ENCODE measurements around the gene PHYH. TPM values are rescaled to one million over a fixed set of nuclear protein-coding genes. Genes with fewer than 3 reads are reported as not detected.
"Not testable (repeated sequence)": the region's sequence is repeated elsewhere in the genome, so short reads cannot be mapped to it uniquely, and the experiment has no call there.

PHYH gene
- total RNA-seq, 2 donors from 2014 or later = 50.0 to 91.5 TPM

GRCh38 chr10:13238271-13239077, 61.4 kb downstream of the PHYH start:
- DNase-seq (no peak), ATAC-seq (no peak)
- intact Hi-C loops (cut with DNase I, micrococcal nuclease) = no loop called here

GRCh38 chr10:13236638-13237037, 63.2 kb downstream of the PHYH start:
- intact Hi-C loops (cut with DNase I, micrococcal nuclease) = no loop called here
- ATAC-seq = no peak
- DNase-seq = no peak

DNA sequence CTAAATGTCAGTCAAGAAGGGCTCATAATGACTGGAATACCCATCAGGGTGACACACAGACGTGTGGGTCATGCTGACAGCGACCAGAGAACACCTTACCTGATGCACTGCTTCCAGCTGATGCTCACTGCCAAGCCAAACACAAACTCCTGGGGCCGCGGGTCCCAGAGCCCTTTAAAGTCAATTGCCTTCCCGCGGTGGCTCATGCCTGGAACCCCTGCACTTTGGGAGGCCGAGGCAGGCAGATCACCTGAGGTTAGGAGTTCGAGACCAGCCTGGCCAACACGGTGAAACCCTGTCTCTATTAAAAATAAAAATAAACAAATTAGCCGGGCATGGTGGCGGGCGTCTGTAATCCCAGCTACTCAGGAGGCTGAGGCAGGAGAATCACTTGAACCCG, 65.1 kb downstream of the PHYH start:
- DNase-seq; intact Hi-C loops (cut with DNase I, micrococcal nuclease); ATAC-seq: not testable (repeated sequence)

DNA sequence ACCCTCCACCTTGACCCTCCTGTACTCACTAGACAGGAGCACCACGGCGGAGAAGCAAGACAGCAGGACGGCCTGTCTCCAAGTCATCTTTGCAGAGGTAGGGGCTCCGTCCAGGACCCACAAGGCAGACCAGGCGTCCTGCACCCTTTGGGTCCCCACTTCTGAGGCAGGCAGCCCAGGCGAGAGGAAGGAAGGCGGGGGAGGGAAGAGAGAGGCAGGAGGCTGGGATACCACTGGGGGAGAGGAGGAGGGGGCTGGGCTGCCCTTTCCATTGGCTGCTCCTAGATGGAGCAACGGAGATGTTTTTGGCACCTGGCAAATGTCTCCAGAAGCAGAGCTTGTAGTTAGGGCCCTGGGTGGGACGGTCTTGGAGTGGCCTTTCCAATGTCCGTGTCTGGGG, 65.7 kb downstream of the PHYH start, which contains the start of gene UCMA:
Gene UCMA, minus strand, starts transcription at position 203 of the 400 bp plus-strand sequence. Its CDS starts 116 bp downstream, at position 87.
- DNase-seq (no peak), ATAC-seq (no peak)
- intact Hi-C loops (cut with DNase I, micrococcal nuclease) = no loop called here

GRCh38 chr10:13233358-13233757, 66.5 kb downstream of the PHYH start:
- intact Hi-C loops (cut with DNase I, micrococcal nuclease) = no loop called here

GRCh38 chr10:13231808-13232207, 68.1 kb downstream of the PHYH start:
- intact Hi-C loops (cut with DNase I, micrococcal nuclease) = no loop called here
- ATAC-seq = no peak
- no peak for DNase-seq

More at GRCh38 chr10:13233358-13233757, 66.5 kb downstream of the PHYH start:
- DNase-seq (no peak), ATAC-seq (no peak)

DNA sequence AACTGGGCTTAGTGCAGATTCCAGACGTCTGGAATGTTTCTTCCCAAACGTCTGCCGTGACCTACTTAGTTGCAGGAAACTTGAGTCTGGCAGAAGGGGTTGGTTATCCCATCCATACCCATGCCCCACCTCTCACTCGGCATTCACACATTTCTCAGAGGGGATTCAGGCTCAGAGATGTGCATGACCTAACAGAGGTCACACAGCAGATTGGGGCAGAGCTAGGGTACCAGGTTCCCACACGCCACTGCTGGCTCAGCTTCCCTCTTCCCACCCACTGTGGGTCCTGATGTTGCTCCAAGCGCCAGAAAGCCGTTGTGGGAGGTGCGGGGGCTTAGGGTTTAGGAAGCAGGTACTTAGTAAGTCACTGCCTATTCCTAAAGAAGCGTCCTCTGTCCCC, 68.7 kb downstream of the PHYH start:
- intact Hi-C loops (cut with DNase I, micrococcal nuclease) = no loop called here
- ATAC-seq = no peak
- DNase-seq = no peak

Other genes starting within 250 kb of the PHYH start
- 100 to 1,000 TPM in 1 of 2 donors, 10 to 100 TPM in 1; 93.2 to 122 TPM for gene OPTN, start 199.9 kb downstream of the PHYH start, total RNA-seq
- gene MCM10, start 138.5 kb downstream of the PHYH start, total RNA-seq = 1 to 10 TPM; 1.9 to 5.0 TPM
- not detected for gene UCMA, start 65.7 kb downstream of the PHYH start, total RNA-seq
- gene SEPHS1, start 48.2 kb upstream of the PHYH start, total RNA-seq = 10 to 100 TPM; 33.4 to 37.4 TPM
- gene BEND7, start 228.9 kb upstream of the PHYH start, total RNA-seq = 10 to 100 TPM; 23.7 to 33.2 TPM

All from left colon (tissue), 2 donors.